KBM-7 (cell line): ENCODE data around the gene TSHZ3.

ENCODE experiments used
- DNase-seq: peaks from one replicate; pipeline ENCODE4 v3.0.0-alpha.2; 2015
- in situ Hi-C: fragments of 300-500 bp; cut with MboI; formaldehyde crosslinking; loops from 2 replicates; pipeline ENCODE4 v1.14.3; 2020; ENCODE audit warnings: low sequenced_read_pairs, low pct_unique_long_range_greater_than_20kb, mixed read lengths

The TSHZ3 gene

GRCh38 chr19:31301306-31301980 lies 47.8 kb downstream of the TSHZ3 start:
- no peak for DNase-seq
- in situ Hi-C loops: no loop called here

DNA sequence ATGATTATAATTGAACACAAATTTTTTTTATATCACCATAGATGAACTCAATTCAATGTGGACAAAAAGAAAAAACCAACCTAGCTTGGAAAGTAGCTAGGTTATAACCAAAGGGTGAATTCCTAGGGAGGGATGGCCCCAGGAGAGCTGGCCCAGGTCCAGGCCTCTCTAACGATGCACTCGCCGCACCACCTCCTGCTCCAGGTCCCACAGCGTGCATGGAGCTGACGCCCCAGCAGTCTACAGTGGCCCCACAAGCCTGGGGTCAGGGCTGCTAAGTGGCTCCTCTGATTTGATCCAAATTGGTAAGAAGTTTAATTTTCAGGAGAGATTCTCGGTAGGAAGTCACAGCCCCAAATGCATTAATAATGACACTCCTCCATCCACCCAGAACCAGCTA lies 48.8 kb downstream of the TSHZ3 start:
- in situ Hi-C loops: no loop called here
- DNase-seq: no peak

- DNase-seq: no peak
- in situ Hi-C loops: no loop called here
These were observed 49.6 kb downstream of the TSHZ3 start for GRCh38 chr19:31299665-31300064.

GRCh38 chr19:31297991-31298390 lies 51.2 kb downstream of the TSHZ3 start:
- in situ Hi-C loops: no loop called here
- DNase-seq: no peak

DNA sequence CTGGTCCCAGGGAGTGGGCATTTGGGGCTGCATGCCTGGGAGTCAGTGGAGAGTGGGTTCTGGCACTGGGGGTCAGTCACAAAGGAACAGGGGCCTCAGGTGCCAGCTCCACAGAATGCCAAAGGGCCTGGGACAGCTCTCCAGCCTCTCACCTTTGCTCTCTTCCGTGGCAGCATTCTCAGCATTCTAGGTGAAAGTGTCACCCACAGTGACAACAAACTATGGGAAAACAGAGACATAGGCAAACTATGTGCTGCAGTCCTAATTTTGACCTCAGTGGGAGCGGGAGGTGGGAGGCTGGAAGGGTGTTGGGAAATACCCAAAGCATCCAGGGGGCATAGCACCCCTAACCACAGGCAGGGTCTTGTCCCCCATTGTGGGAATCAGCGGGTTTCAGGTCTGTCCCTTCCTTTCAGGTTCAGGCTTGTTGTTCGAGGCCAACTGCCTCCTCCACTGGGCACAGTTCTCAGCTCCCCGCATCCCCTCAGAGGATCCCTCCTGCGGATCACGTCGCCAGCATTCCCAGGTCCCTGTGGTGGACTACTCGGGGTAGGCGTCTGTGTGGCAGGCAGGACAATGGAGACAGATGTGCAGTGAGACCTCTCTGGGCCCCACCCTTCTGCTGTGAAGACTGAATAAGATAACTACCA lies 52.4 kb downstream of the TSHZ3 start:
- no peak for DNase-seq
- in situ Hi-C loops: no loop called here

DNA sequence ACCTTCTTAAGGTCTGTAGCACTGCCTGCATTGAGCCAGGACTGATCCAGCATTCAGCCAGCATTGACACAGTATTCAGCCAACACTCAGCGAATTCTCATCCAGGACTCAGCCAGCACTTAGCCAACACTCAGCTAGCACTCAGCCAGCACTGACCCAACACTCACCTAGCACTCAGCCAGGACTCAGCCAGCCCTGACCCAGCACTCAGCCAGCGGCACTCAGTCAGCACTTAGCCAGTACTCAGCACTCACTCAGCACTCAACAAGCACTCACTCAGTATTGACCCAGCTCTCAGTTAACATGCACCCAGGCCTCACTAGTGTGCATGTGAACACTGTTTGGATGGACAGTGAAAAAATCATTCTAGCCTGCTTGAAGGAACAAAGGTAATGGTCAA lies 55.0 kb downstream of the TSHZ3 start:
- in situ Hi-C loops: no loop called here
- no peak for DNase-seq

GRCh38 chr19:31292639-31293185 lies 56.5 kb downstream of the TSHZ3 start:
- in situ Hi-C loops: no loop called here
- no peak for DNase-seq

DNA sequence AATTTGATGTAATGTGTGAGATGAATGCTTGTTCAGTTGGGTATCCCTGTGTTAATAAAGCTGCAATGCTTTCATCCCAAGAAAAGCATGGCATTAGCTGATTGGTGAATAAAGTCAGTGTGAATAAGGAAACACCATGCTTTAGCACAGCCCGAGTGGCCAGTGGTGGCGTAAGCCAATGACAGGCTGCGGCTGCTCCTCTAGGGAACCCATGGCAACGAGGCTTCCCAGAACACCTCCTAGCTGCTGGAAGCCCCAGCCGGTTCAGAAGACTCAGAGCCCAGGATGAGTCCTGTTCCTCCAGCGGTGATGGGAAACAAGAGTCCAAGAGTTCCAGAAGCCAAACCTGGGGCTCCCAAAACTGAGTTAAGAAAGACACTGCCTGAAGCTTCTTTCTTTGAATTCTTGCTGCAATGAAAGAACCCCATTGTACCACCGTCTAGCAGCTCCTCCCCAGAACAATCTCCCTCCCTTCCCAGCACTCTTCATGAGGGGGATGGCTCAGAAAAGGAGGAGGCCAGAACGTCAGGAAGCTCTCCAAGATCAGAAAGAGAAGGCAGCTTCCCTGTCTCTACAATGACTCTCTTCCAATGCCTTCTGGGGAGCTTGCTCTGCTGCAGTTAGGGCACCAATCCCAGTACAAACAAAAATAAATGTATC lies 58.2 kb downstream of the TSHZ3 start:
- DNase-seq: no peak

DNA sequence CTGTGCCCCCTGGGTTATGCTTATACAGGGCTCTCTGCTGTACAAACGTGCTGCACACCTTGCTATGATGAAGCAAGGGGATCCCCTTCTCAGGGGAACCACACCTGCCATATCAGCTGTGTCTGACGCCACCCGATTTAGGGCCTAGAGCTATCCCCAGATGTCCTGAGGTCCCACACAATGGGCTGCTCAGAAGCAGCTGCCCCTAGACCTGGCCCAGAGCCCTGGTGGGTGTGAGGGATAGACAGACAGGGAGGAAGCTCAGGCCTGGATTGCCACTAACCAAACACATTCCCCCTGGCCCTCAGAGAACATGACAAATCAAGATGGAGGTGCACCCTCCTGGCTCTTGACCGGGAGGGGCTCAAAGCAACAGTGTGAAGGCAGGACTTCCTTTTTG lies 59.3 kb downstream of the TSHZ3 start:
- in situ Hi-C loops: no loop called here
- DNase-seq: no peak

More for the DNA sequence above, 58.2 kb downstream of the TSHZ3 start:
- in situ Hi-C loops: no loop called here

DNA sequence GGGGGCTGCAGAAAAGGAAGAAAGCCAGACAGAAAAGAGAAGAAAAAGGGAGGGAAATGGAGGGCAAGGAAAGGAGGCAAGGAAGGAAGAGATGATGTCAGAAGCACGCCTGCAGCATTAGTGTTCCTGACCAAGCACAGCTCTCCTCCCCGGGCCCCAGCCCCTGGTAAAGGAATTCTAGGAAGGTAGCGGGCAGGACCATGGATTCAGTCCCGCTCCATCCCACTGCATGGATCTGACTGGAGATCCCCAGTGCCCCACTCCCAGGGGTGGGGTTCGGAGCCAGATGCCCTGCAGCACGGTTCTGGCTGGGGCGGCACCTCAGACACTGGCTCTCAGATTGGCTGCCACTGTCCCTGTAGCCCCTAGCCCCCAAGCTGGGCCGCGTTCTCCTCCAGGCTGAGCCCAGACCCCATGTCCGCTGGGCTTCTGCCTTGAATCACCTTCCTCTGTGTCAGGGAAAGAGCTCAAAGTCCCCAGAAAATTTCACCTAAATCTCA lies 59.8 kb downstream of the TSHZ3 start:
- in situ Hi-C loops: no loop called here
- DNase-seq: no peak

GRCh38 chr19:31286491-31286890 lies 62.7 kb downstream of the TSHZ3 start:
- no peak for DNase-seq
- in situ Hi-C loops: no loop called here

GRCh38 chr19:31285744-31286143 lies 63.5 kb downstream of the TSHZ3 start:
- no peak for DNase-seq
- in situ Hi-C loops: no loop called here

DNA sequence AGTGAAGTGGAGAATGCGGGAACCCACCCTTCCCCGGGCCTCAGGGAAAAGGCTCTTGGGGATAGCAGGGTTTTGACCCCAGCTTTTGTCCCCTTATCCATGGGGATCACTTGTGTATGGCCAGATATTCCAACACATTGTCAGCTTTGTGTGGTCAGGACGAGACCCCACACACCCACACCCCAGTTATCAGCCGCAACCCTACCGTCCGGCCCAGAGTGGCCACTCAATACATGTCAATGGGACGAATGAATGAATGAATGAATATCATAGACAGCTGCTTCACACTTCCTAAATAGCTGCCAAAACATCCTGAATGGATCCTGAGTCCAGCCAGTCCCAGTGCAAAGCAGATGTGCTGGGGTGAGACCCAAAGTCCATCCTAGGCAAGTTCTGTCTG lies 64.6 kb downstream of the TSHZ3 start:
- in situ Hi-C loops: no loop called here
- no peak for DNase-seq

GRCh38 chr19:31283701-31284100 lies 65.5 kb downstream of the TSHZ3 start:
- in situ Hi-C loops: no loop called here
- DNase-seq: no peak

GRCh38 chr19:31282346-31282745 lies 66.9 kb downstream of the TSHZ3 start:
- no peak for DNase-seq
- in situ Hi-C loops: no loop called here

- DNase-seq: no peak
- in situ Hi-C loops: no loop called here
These were observed 68.8 kb downstream of the TSHZ3 start for GRCh38 chr19:31280287-31281006.

DNA sequence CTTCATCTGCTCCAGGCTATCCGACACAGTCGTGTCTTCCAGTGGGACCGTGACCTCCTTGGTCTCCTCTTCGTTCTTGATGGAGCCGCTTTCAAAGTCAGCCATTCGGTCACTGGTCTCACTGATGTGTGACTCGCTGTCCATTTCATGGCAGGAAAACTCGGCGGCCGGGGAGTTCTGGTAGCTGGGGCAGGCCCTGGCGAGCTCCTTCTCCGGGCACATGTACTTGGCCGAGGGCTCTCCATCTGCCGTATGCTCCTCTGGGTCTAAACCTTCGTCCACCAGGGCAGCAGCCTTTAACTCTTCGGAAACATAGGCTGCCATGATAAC lies 69.8 kb downstream of the TSHZ3 start:
- in situ Hi-C loops: no loop called here
- DNase-seq: no peak

- DNase-seq: no peak
- in situ Hi-C loops: no loop called here
These were observed 70.4 kb downstream of the TSHZ3 start for GRCh38 chr19:31278555-31279435.

GRCh38 chr19:31277516-31277915 lies 71.7 kb downstream of the TSHZ3 start:
- DNase-seq: no peak
- in situ Hi-C loops: no loop called here
